Measurements from ENCODE around the gene METTL13. TPM values are rescaled to one million over a fixed set of nuclear protein-coding genes. Genes with fewer than 3 reads are reported as not detected.
A peak's percentile ranks its signal among the peaks of the same experiment; 100 is the strongest.

METTL13 gene
- total and polyA plus RNA-seq, 9 of the 15 experiments (the other 6 are each of a cell fraction or from before 2014, with no cell fraction given) = 18.9 to 78.9 (median 54.9) TPM

GRCh38 chr1:171817511-171818265 is 36.2 kb downstream of the METTL13 start (continued):
- TF ChIP-seq BHLHE40 (IDR thresholded peaks at IDR 0.05; ENCODE audit: low read length) = peak; percentile 35; the same call in 1 of the 2 replicates
- peak; percentile 87 to 92 for TF ChIP-seq FOXK2 (conservative IDR thresholded peaks at IDR 0.05 in 1 of 2, IDR thresholded peaks at IDR 0.05 in 1 of 2; ENCODE audit: low read depth in 2 of 2)
- TF ChIP-seq ZBTB11 (CRISPR knock-in tag; IDR thresholded peaks at IDR 0.05) = peak in 1 of 3 experiments; percentile 19; a peak in 1 of 6 replicates
- TF ChIP-seq, protein P1, sequence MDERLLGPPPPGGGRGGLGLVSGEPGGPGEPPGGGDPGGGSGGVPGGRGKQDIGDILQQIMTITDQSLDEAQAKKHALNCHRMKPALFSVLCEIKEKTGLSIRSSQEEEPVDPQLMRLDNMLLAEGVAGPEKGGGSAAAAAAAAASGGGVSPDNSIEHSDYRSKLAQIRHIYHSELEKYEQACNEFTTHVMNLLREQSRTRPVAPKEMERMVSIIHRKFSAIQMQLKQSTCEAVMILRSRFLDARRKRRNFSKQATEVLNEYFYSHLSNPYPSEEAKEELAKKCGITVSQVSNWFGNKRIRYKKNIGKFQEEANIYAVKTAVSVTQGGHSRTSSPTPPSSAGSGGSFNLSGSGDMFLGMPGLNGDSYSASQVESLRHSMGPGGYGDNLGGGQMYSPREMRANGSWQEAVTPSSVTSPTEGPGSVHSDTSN (CRISPR knock-in tag; IDR thresholded peaks at IDR 0.05; ENCODE audit: low read depth) = no peak
- TF ChIP-seq, protein P1 (tag; conservative IDR thresholded peaks at IDR 0.05; ENCODE audit: low read depth) = no peak
- TF ChIP-seq, protein P2, sequence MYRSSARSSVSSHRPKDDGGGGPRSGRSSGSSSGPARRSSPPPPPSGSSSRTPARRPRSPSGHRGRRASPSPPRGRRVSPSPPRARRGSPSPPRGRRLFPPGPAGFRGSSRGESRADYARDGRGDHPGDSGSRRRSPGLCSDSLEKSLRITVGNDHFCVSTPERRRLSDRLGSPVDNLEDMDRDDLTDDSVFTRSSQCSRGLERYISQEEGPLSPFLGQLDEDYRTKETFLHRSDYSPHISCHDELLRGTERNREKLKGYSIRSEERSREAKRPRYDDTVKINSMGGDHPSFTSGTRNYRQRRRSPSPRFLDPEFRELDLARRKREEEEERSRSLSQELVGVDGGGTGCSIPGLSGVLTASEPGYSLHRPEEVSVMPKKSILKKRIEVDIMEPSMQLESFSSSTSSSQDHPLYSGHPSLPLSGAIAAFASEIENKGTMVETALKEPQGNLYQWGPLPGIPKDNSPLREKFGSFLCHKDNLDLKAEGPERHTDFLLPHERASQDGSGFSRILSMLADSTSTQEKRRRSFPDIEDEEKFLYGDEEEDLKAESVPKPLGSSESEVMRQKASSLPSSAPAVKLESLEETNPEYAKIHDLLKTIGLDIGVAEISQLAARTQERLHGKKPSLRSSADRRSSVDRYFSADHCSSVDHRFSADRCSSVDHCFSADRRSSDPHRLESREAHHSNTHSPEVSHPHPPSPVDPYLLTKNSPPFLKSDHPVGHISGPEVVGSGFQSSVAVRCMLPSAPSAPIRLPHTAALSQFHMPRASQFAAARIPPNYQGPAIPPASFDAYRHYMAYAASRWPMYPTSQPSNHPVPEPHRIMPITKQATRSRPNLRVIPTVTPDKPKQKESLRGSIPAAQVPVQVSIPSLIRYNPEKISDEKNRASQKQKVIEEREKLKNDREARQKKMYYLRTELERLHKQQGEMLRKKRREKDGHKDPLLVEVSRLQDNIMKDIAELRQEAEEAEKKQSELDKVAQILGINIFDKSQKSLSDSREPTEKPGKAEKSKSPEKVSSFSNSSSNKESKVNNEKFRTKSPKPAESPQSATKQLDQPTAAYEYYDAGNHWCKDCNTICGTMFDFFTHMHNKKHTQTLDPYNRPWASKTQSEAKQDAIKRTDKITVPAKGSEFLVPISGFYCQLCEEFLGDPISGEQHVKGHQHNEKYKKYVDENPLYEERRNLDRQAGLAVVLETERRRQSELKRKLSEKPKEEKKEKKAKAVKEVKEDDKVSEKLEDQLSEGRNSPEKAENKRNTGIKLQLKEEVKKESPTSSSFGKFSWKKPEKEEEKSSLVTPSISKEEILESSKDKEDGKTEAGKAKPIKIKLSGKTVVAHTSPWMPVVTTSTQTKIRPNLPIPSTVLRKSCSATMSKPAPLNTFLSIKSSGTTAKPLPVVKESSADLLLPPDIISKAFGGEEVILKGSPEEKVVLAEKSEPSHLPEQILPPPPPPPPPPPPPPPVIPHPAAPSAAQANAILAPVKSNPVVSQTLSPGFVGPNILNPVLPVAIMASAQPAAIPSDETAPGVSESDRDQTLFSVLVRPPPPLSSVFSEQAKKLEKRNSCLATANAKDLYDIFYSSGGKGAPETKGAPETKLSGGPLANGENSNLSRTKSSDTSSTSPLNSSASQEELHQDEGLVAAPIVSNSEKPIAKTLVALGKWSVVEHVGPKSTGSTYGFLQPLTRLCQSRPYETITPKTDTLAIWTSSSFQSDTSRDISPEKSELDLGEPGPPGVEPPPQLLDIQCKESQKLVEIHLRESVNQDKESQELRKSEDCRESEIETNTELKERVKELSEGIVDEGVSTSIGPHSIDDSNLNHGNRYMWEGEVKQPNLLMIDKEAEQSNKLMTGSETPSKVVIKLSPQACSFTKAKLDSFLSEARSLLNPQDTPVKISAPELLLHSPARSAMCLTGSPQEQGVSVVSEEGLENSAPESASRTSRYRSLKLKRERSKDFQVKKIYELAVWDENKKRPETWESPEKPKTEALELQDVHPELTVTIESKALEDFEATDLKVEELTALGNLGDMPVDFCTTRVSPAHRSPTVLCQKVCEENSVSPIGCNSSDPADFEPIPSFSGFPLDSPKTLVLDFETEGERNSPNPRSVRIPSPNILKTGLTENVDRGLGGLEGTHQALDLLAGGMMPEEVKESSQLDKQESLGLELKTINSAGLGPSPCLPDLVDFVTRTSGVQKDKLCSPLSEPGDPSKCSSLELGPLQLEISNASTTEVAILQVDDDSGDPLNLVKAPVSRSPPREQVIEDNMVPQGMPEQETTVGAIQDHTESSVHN (IDR thresholded peaks at IDR 0.05; ENCODE audit: borderline replicate concordance in 1 of 2, low read depth in 1 of 2) = 0 out of 4 replicates have a peak, but pooled peaks of 1 of the 2 experiments have one; percentile 39
- TF ChIP-seq NFYB (IDR thresholded peaks at IDR 0.05; ENCODE audit: extremely low read depth, insufficient read length) = no peak
- TF ChIP-seq FOSL1 (tag; conservative IDR thresholded peaks at IDR 0.05) = peak; percentile 100
- TF ChIP-seq PTRF (tag; IDR thresholded peaks at IDR 0.05) = no peak
- TF ChIP-seq ARID1B (IDR thresholded peaks at IDR 0.05) = peak; percentile 81
- TF ChIP-seq ZNF121 (CRISPR knock-in tag; conservative IDR thresholded peaks at IDR 0.05) = no peak
